CD14-positive monocyte (primary cell): ENCODE measurements around the gene GPD2. TPM values are rescaled to one million over a fixed set of nuclear protein-coding genes. Genes with fewer than 3 reads are reported as not detected.

Experiments
- DNase-seq, 3 donors: peaks; one replicate each; pipeline ENCODE4 v3.0.0-alpha.2; 2011 to 2022
- H2AFZ ChIP-seq: 2 replicates; pipeline ENCODE4 v1.6.0; 2012; ENCODE audit warnings: mild to moderate bottlenecking, low read depth, low read length, inconsistent platforms; ENCODE audit not compliant: insufficient read depth, poor library complexity, severe bottlenecking
- H3K27ac ChIP-seq, 2 donors: 1 replicate in 1 of 2; 2 replicates in 1 of 2; pipeline ENCODE4 v1.5.1; 2012 to 2013; ENCODE audit warnings: low read length in 2 of 2, control low read depth in 1 of 2, inconsistent platforms in 1 of 2, low read depth in 1 of 2, mild to moderate bottlenecking in 1 of 2
- H3K27me3 ChIP-seq, 2 donors: one replicate each; pipeline versions ENCODE4 v1.6.0 to v1.6.1; 2011 to 2013; ENCODE audit warnings: low read length in 2 of 2; ENCODE audit not compliant: control insufficient read depth in 2 of 2, insufficient read depth in 2 of 2
- H3K36me3 ChIP-seq, 2 donors: replicated peaks in 1 of 2; 1 replicate in 1 of 2; 2 replicates in 1 of 2; pipeline versions ENCODE4 v1.5.1 to v1.6.1; 2012 to 2013; ENCODE audit warnings: low read length in 2 of 2, control low read depth in 1 of 2, inconsistent platforms in 1 of 2, mild to moderate bottlenecking in 1 of 2; ENCODE audit not compliant: insufficient read depth in 2 of 2, control insufficient read depth in 1 of 2
- H3K4me1 ChIP-seq, 2 donors: 1 replicate in 1 of 2; 2 replicates in 1 of 2; pipeline versions ENCODE4 v1.5.1 to v1.6.1; 2012 to 2013; ENCODE audit warnings: low read length in 2 of 2, control low read depth in 1 of 2, inconsistent platforms in 1 of 2, mild to moderate bottlenecking in 1 of 2, moderate library complexity in 1 of 2; ENCODE audit not compliant: insufficient read depth in 2 of 2, control insufficient read depth in 1 of 2
- H3K4me2 ChIP-seq: replicated peaks from 2 replicates; pipeline ENCODE3; 2012; ENCODE audit warnings: low read length, moderate library complexity, mild to moderate bottlenecking; ENCODE audit not compliant: poor library complexity, severe bottlenecking; ENCODE audit errors: extremely low read depth
- H3K4me3 ChIP-seq, 3 experiments: fragments of 200-600 bp in 1 of 3; sonication (generic) in 1 of 3; replicated peaks in 1 of 3; 1 replicate in 2 of 3; 2 replicates in 1 of 3; pipeline ENCODE4 v1.5.1; 2011 to 2013; ENCODE audit warnings: low read length in 3 of 3, mild to moderate bottlenecking in 3 of 3, control low read depth in 2 of 3, low read depth in 2 of 3, inconsistent platforms in 1 of 3, moderate library complexity in 1 of 3
- H3K79me2 ChIP-seq: 2 replicates; pipeline ENCODE4 v1.6.0; 2012; ENCODE audit warnings: mild to moderate bottlenecking, control low read depth, inconsistent platforms, low read length, moderate library complexity; ENCODE audit not compliant: insufficient read depth
- H3K9ac ChIP-seq: 2 replicates; pipeline ENCODE4 v1.6.0; 2017; ENCODE audit warnings: low read length, mild to moderate bottlenecking; ENCODE audit not compliant: insufficient read depth, poor library complexity, severe bottlenecking
- H3K9me3 ChIP-seq, 2 donors: replicated peaks in 1 of 2; 1 replicate in 1 of 2; 2 replicates in 1 of 2; pipeline versions ENCODE4 v1.5.1 to v1.6.1; 2012 to 2013; ENCODE audit warnings: low read length in 2 of 2, control low read depth in 1 of 2; ENCODE audit not compliant: control insufficient read depth in 1 of 2, insufficient read depth in 1 of 2
- H4K20me1 ChIP-seq: 2 replicates; pipeline ENCODE4 v1.6.0; 2012; ENCODE audit warnings: mild to moderate bottlenecking, low read length, control low read depth, moderate library complexity; ENCODE audit not compliant: insufficient read depth
- H3K27ac Mint-ChIP-seq, 7 donors: one replicate each; pipeline ENCODE4 v1.8.0; 2020; ENCODE audit warnings: mild to moderate bottlenecking in 7 of 7, mixed read lengths in 7 of 7, moderate library complexity in 6 of 7, inconsistent platforms in 2 of 7
- H3K27me3 Mint-ChIP-seq, 3 donors: one replicate each; pipeline ENCODE4 v1.8.0; 2021 to 2022; ENCODE audit warnings: low read depth in 3 of 3, mild to moderate bottlenecking in 3 of 3, mixed read lengths in 3 of 3, moderate library complexity in 3 of 3, inconsistent platforms in 1 of 3
- H3K36me3 Mint-ChIP-seq, 2 donors: one replicate each; pipeline ENCODE4 v1.8.0; 2020; ENCODE audit warnings: mixed read lengths in 2 of 2, inconsistent platforms in 1 of 2, mild to moderate bottlenecking in 1 of 2
- H3K4me1 Mint-ChIP-seq: one replicate; pipeline ENCODE4 v1.8.0; 2020; ENCODE audit warnings: mild to moderate bottlenecking, mixed read lengths
- H3K4me3 Mint-ChIP-seq, 2 donors: one replicate each; pipeline ENCODE4 v1.8.0; 2020; ENCODE audit warnings: mild to moderate bottlenecking in 2 of 2, mixed read lengths in 2 of 2, moderate library complexity in 1 of 2
- H3K9me3 Mint-ChIP-seq, 7 donors: one replicate each; pipeline ENCODE4 v1.8.0; 2020 to 2022; ENCODE audit warnings: mixed read lengths in 7 of 7, mild to moderate bottlenecking in 6 of 7, moderate library complexity in 6 of 7, inconsistent platforms in 2 of 7
- CTCF ChIP-seq: fragments of 200-600 bp; IDR thresholded peaks from one replicate; pipeline ENCODE4 v1.8.0; 2022; ENCODE audit warnings: antibody characterized with exemption, mild to moderate bottlenecking
- WGBS: methylation state at CpG from one replicate; pipeline ENCODE4 v1.1.5; 2013; ENCODE audit warnings: missing lambda C conversion rate; ENCODE audit not compliant: insufficient coverage; 5-methylcytosine and 5-hydroxymethylcytosine counted together
- intact Hi-C, 2 donors: fragments of 100-400 bp; cut with micrococcal nuclease; formaldehyde crosslinking; loops; one replicate each; pipeline versions ENCODE4 v1.15.0 to v1.15.1; 2023
- polyA plus RNA-seq, 3 donors: library from polyadenylated mRNA; depleted of rRNA in 1 of 3; unstranded in 2 of 3; stranded (reverse) in 1 of 3; fragments of 300-500 nt in 2 of 3; fragments of >200 nt in 1 of 3; fragmentation: Illumina TruSeq in 2 of 3; gene quantifications; 1 replicate in 2 of 3; 2 replicates in 1 of 3; pipeline ENCODE4 v1.2.3, GENCODE V29; 2012 to 2021

The GPD2 gene
- polyA plus RNA-seq, 3 donors, result 13.4 to 17.1 (median 14.5) TPM

- intact Hi-C loops, result no loop called here
- Mint-ChIP-seq H3K27ac (no peak overlapping the region), H3K27me3 (peaks cover 0 to 4% (median 3%) of the 10 kb centered on the region in 3 donors), H3K36me3 (no peaks in the 10 kb centered on the region), H3K4me3 (no peak overlapping the region), H3K4me1 (no peaks in the 10 kb centered on the region), H3K9me3 (peaks cover 0 to 5% (median 2%) of the 10 kb centered on the region in 7 donors)
- no peak for DNase-seq
- Histone ChIP-seq H3K79me2 (no peaks in the 10 kb centered on the region), H3K4me3 (no peak overlapping the region), H3K36me3 (no peaks in the 10 kb centered on the region), H3K4me1 (no peaks in the 10 kb centered on the region), H4K20me1 (no peaks in the 10 kb centered on the region), H3K27ac (no peak overlapping the region), H3K9ac (no peak overlapping the region), H3K9me3 (no peaks in the 10 kb centered on the region), H2AFZ (no peak overlapping the region), H3K4me2 (no peak overlapping the region), H3K27me3 (no peaks in the 10 kb centered on the region)
- WGBS, result no CpG with 5 or more reads among the region's 2 CpGs
- TF ChIP-seq CTCF, result no peak
Measured at GRCh38 chr2:156619021-156619539, 182.9 kb downstream of the GPD2 start.

- no peak overlapping the region for H3K27ac Mint-ChIP-seq
- TF ChIP-seq CTCF, result no peak
- Histone ChIP-seq H3K9me3 (no peaks in the 10 kb centered on the region), H3K4me3 (no peak overlapping the region), H3K27me3 (no peaks in the 10 kb centered on the region), H3K4me2 (no peak overlapping the region), H4K20me1 (no peaks in the 10 kb centered on the region), H3K79me2 (no peaks in the 10 kb centered on the region), H3K9ac (no peak overlapping the region), H2AFZ (no peak overlapping the region), H3K4me1 (no peaks in the 10 kb centered on the region), H3K27ac (no peak overlapping the region), H3K36me3 (no peaks in the 10 kb centered on the region)
- peaks cover 0 to 2% (median 0%) of the 10 kb centered on the region in 3 donors for H3K27me3 Mint-ChIP-seq
- H3K4me3 Mint-ChIP-seq, result no peak overlapping the region
- H3K4me1 Mint-ChIP-seq, result no peaks in the 10 kb centered on the region
- no peak for DNase-seq
- peaks cover 0 to 4% (median 2%) of the 10 kb centered on the region in 7 donors for H3K9me3 Mint-ChIP-seq
- intact Hi-C loops, result no loop called here
- WGBS, result no CpG with 5 or more reads among the region's 1 CpG
- H3K36me3 Mint-ChIP-seq, result no peaks in the 10 kb centered on the region
Measured at GRCh38 chr2:156622491-156622890, 186.3 kb downstream of the GPD2 start.
